ENCODE results near the gene DOCK6. TPM values are rescaled to one million over a fixed set of nuclear protein-coding genes. Genes with fewer than 3 reads are reported as not detected.
A peak's percentile ranks its signal among the peaks of the same experiment; 100 is the strongest.

Gene DOCK6
- total and polyA plus RNA-seq, 8 donors: 65.6 to 111 (median 79.1) TPM

- Histone ChIP-seq H3K9me3 (no peaks in the 10 kb centered on the region), H3K4me1 (peaks cover 3 to 24% of the 10 kb centered on the region in 2 donors), H3K27me3 (peaks cover 0 to 52% of the 10 kb centered on the region in 2 donors), H3K4me3 (no peak overlapping the region), H3K27ac (peak overlapping the region; percentile 53 to 55), H3K36me3 (no peaks in the 10 kb centered on the region)
- TF ChIP-seq CTCF (IDR thresholded peaks at IDR 0.05): no peak
- DNase-seq (peak in 3 of 4 donors; percentile 84 to 89 (median 88)), ATAC-seq (peak; percentile 88)
- intact Hi-C loops (cut with DNase I): no loop called here
Measured at GRCh38 chr19:11264452-11265176, 2.3 kb upstream of the DOCK6 start.

- intact Hi-C loops (cut with DNase I): no loop called here
- Histone ChIP-seq H3K9me3 (no peaks in the 10 kb centered on the region), H3K27ac (no peak overlapping the region), H3K27me3 (peaks cover 0 to 46% of the 10 kb centered on the region in 2 donors), H3K4me3 (no peak overlapping the region), H3K4me1 (peaks cover 3 to 24% of the 10 kb centered on the region in 2 donors), H3K36me3 (no peaks in the 10 kb centered on the region)
- DNase-seq: no peak
- TF ChIP-seq CTCF (IDR thresholded peaks at IDR 0.05): no peak
- no peak for ATAC-seq
Measured at GRCh38 chr19:11263726-11264125, 1.4 kb upstream of the DOCK6 start.

- TF ChIP-seq CTCF (IDR thresholded peaks at IDR 0.05): no peak
- peak overlapping the region; percentile 73 to 76 for H3K4me3 ChIP-seq
- intact Hi-C loops (cut with DNase I): no loop called here
- no peaks in the 10 kb centered on the region for H3K36me3 ChIP-seq
- ATAC-seq: no peak
- H3K27me3 ChIP-seq: peaks cover 0 to 44% of the 10 kb centered on the region in 2 donors
- H3K27ac ChIP-seq: peak overlapping the region; percentile 78 to 81
- DNase-seq: peak in 1 of 4 donors; percentile 55
- H3K9me3 ChIP-seq: no peaks in the 10 kb centered on the region
- peaks cover 3 to 24% of the 10 kb centered on the region in 2 donors for H3K4me1 ChIP-seq
Measured at GRCh38 chr19:11261431-11261970, 823 bp downstream of the DOCK6 start.

- Histone ChIP-seq H3K27ac (peak overlapping the region in 1 of 2 donors; percentile 3), H3K4me3 (peak overlapping the region in 1 of 2 donors; percentile 73)
- ATAC-seq: no peak
Measured at GRCh38 chr19:11260996-11261395, 1.3 kb downstream of the DOCK6 start.

More at GRCh38 chr19:11260996-11261395, 1.3 kb downstream of the DOCK6 start:
- intact Hi-C loops (cut with DNase I): no loop called here
- Histone ChIP-seq H3K27me3 (peaks cover 0 to 44% of the 10 kb centered on the region in 2 donors), H3K9me3 (no peaks in the 10 kb centered on the region), H3K4me1 (peaks cover 7 to 23% of the 10 kb centered on the region in 2 donors), H3K36me3 (no peaks in the 10 kb centered on the region)
- DNase-seq: no peak
- no peak for TF ChIP-seq CTCF (IDR thresholded peaks at IDR 0.05)
